Trophoblast cell (in vitro differentiated cells and primary cell): ENCODE measurements around the gene BNC2.

ENCODE experiments used
- DNase-seq, 2 donors: peaks; one replicate each; pipeline ENCODE4 v3.0.0-alpha.2; 2016
- H2AFZ ChIP-seq: 2 replicates; pipeline ENCODE4 v1.6.1; 2013; ENCODE audit warnings: low read length, moderate library complexity, mild to moderate bottlenecking; ENCODE audit not compliant: insufficient read depth, poor library complexity
- H2AK5ac ChIP-seq: 2 replicates; pipeline ENCODE4 v1.6.1; 2013; ENCODE audit warnings: mild to moderate bottlenecking, low read length
- H2BK120ac ChIP-seq: 2 replicates; pipeline ENCODE4 v1.6.1; 2013; ENCODE audit warnings: low read length, mild to moderate bottlenecking, moderate library complexity; ENCODE audit not compliant: insufficient read depth, poor library complexity
- H2BK12ac ChIP-seq: 2 replicates; pipeline ENCODE4 v1.6.1; 2013; ENCODE audit warnings: mild to moderate bottlenecking, low read length, moderate library complexity
- H2BK5ac ChIP-seq: 2 replicates; pipeline ENCODE4 v1.6.1; 2013; ENCODE audit warnings: low read length, low read depth, moderate library complexity, mild to moderate bottlenecking; ENCODE audit not compliant: poor library complexity
- H3K14ac ChIP-seq: 2 replicates; pipeline ENCODE4 v1.6.1; 2013; ENCODE audit warnings: mild to moderate bottlenecking, low read length
- H3K18ac ChIP-seq: 2 replicates; pipeline ENCODE4 v1.6.1; 2013; ENCODE audit warnings: mild to moderate bottlenecking, low read length
- H3K23ac ChIP-seq: 2 replicates; pipeline ENCODE4 v1.6.1; 2013; ENCODE audit warnings: low read length
- H3K27ac ChIP-seq: 2 replicates; pipeline ENCODE4 v1.5.1; 2013; ENCODE audit warnings: low read depth, mild to moderate bottlenecking, inconsistent platforms, low read length, moderate library complexity
- H3K27me3 ChIP-seq: 2 replicates; pipeline ENCODE4 v1.6.1; 2013; ENCODE audit warnings: inconsistent platforms, mild to moderate bottlenecking, low read length, moderate library complexity; ENCODE audit not compliant: insufficient read depth
- H3K36me3 ChIP-seq, 2 experiments: 1 replicate in 1 of 2; 2 replicates in 1 of 2; pipeline ENCODE4 v1.6.1; 2013; ENCODE audit warnings: low read length in 2 of 2, mild to moderate bottlenecking in 2 of 2, moderate library complexity in 1 of 2; ENCODE audit not compliant: insufficient read depth in 2 of 2, control insufficient read depth in 1 of 2
- H3K4ac ChIP-seq: 2 replicates; pipeline ENCODE4 v1.6.1; 2013; ENCODE audit warnings: low read depth, mild to moderate bottlenecking, low read length, moderate library complexity
- H3K4me1 ChIP-seq, 2 experiments: 1 replicate in 1 of 2; 2 replicates in 1 of 2; pipeline ENCODE4 v1.6.1; 2013; ENCODE audit warnings: low read length in 2 of 2, mild to moderate bottlenecking in 2 of 2, moderate library complexity in 1 of 2; ENCODE audit not compliant: insufficient read depth in 2 of 2, control insufficient read depth in 1 of 2
- H3K4me2 ChIP-seq: 2 replicates; pipeline ENCODE4 v1.6.1; 2013; ENCODE audit warnings: inconsistent platforms, mild to moderate bottlenecking, low read length, moderate library complexity
- H3K4me3 ChIP-seq: 2 replicates; pipeline ENCODE4 v1.5.1; 2013; ENCODE audit warnings: mild to moderate bottlenecking, low read depth, low read length, inconsistent platforms
- H3K79me1 ChIP-seq: one replicate; pipeline ENCODE4 v1.6.1; 2013; ENCODE audit warnings: low read length
- H3K79me2 ChIP-seq: 2 replicates; pipeline ENCODE4 v1.6.1; 2013; ENCODE audit warnings: low read length, mild to moderate bottlenecking; ENCODE audit not compliant: control insufficient read depth, insufficient read depth, poor library complexity
- H3K9ac ChIP-seq: 2 replicates; pipeline ENCODE4 v1.6.1; 2013; ENCODE audit warnings: mild to moderate bottlenecking, low read length
- H3K9me3 ChIP-seq: 2 replicates; pipeline ENCODE4 v1.6.1; 2013; ENCODE audit warnings: low read depth, mild to moderate bottlenecking, control low read depth, inconsistent platforms, low read length; ENCODE audit not compliant: insufficient read depth
- H4K12ac ChIP-seq: 2 replicates; pipeline ENCODE4 v1.6.1; 2013; ENCODE audit warnings: low read depth, mild to moderate bottlenecking, low read length, moderate library complexity
- H4K8ac ChIP-seq: 2 replicates; pipeline ENCODE4 v1.6.1; 2013; ENCODE audit warnings: low read depth, mild to moderate bottlenecking, low read length, moderate library complexity
- H4K91ac ChIP-seq: one replicate; pipeline ENCODE4 v1.6.1; 2013; ENCODE audit warnings: low read depth, mild to moderate bottlenecking, low read length, moderate library complexity
- WGBS: extraction: QIAGEN DNeasy Blood & Tissue Kit; methylation state at CpG from one replicate; pipeline ENCODE4 v1.1.7; 2013; ENCODE audit warnings: missing lambda C conversion rate; ENCODE audit not compliant: insufficient read length, insufficient coverage; ENCODE audit errors: extremely low coverage; 5-methylcytosine and 5-hydroxymethylcytosine counted together

BNC2 gene

GRCh38 chr9:16721972-16722371 lies 148.5 kb downstream of the BNC2 start:
- no peak overlapping the region for H3K27ac ChIP-seq
- H3K36me3 ChIP-seq: no peaks in the 10 kb centered on the region
- WGBS: no CpG with 5 or more reads among the region's 6 CpGs
- H3K4me2 ChIP-seq: no peak overlapping the region
- H3K4me3 ChIP-seq: no peak overlapping the region
- peaks cover 4% of the 10 kb centered on the region for H3K79me1 ChIP-seq
- H3K9ac ChIP-seq: no peak overlapping the region
- peaks cover 2% of the 10 kb centered on the region in 2 experiments for H3K4me1 ChIP-seq
- no peak overlapping the region for H4K8ac ChIP-seq
- H3K4ac ChIP-seq: no peak overlapping the region
- H2AFZ ChIP-seq: no peak overlapping the region
- no peak overlapping the region for H3K14ac ChIP-seq
- H2BK5ac ChIP-seq: no peak overlapping the region
- no peak overlapping the region for H4K12ac ChIP-seq
- no peak overlapping the region for H3K23ac ChIP-seq
- H2BK120ac ChIP-seq: no peak overlapping the region
- DNase-seq: peak in 1 of 2 donors; percentile 12
- no peak overlapping the region for H4K91ac ChIP-seq
- H3K9me3 ChIP-seq: no peaks in the 10 kb centered on the region
- no peak overlapping the region for H2AK5ac ChIP-seq
- H3K27me3 ChIP-seq: no peaks in the 10 kb centered on the region
- no peak overlapping the region for H3K18ac ChIP-seq
- peaks cover 2% of the 10 kb centered on the region for H3K79me2 ChIP-seq
- H2BK12ac ChIP-seq: peak overlapping the region; percentile 58

GRCh38 chr9:16720386-16720785 lies 150.1 kb downstream of the BNC2 start:
- no peak overlapping the region for H2AFZ ChIP-seq
- H3K4me1 ChIP-seq: no peaks in the 10 kb centered on the region

GRCh38 chr9:16719921-16720320 lies 150.5 kb downstream of the BNC2 start:
- Histone ChIP-seq H3K4me3 (no peak overlapping the region), H4K91ac (no peak overlapping the region), H3K23ac (no peak overlapping the region), H2BK120ac (no peak overlapping the region), H2BK5ac (no peak overlapping the region), H3K4ac (no peak overlapping the region), H3K79me1 (no peaks in the 10 kb centered on the region), H2AK5ac (no peak overlapping the region), H3K4me1 (no peaks in the 10 kb centered on the region), H3K79me2 (no peaks in the 10 kb centered on the region), H3K14ac (no peak overlapping the region), H3K4me2 (no peak overlapping the region), H3K9me3 (no peaks in the 10 kb centered on the region), H3K36me3 (no peaks in the 10 kb centered on the region), H2BK12ac (no peak overlapping the region), H3K18ac (no peak overlapping the region), H2AFZ (no peak overlapping the region), H3K9ac (no peak overlapping the region), H4K8ac (no peak overlapping the region), H4K12ac (no peak overlapping the region), H3K27ac (no peak overlapping the region), H3K27me3 (no peaks in the 10 kb centered on the region)
- no CpG with 5 or more reads among the region's 4 CpGs for WGBS
- no peak for DNase-seq

More at GRCh38 chr9:16720386-16720785, 150.1 kb downstream of the BNC2 start:
- Histone ChIP-seq H4K8ac (no peak overlapping the region), H2BK12ac (no peak overlapping the region), H3K27me3 (no peaks in the 10 kb centered on the region), H3K4me3 (no peak overlapping the region), H3K79me2 (no peaks in the 10 kb centered on the region), H3K36me3 (no peaks in the 10 kb centered on the region), H2AK5ac (no peak overlapping the region), H3K4me2 (no peak overlapping the region), H4K91ac (no peak overlapping the region), H3K27ac (no peak overlapping the region), H3K9me3 (no peaks in the 10 kb centered on the region), H3K18ac (no peak overlapping the region), H4K12ac (no peak overlapping the region), H3K14ac (no peak overlapping the region), H3K23ac (no peak overlapping the region), H3K79me1 (no peaks in the 10 kb centered on the region), H2BK120ac (no peak overlapping the region), H2BK5ac (no peak overlapping the region), H3K4ac (no peak overlapping the region), H3K9ac (no peak overlapping the region)
- DNase-seq: no peak
- WGBS: 100% methylated on average over 1 of the region's 3 CpGs

GRCh38 chr9:16718952-16719351 lies 151.5 kb downstream of the BNC2 start:
- H2AFZ ChIP-seq: no peak overlapping the region
- H2BK120ac ChIP-seq: no peak overlapping the region
- H3K27me3 ChIP-seq: no peaks in the 10 kb centered on the region
- H3K27ac ChIP-seq: no peak overlapping the region
- no peaks in the 10 kb centered on the region for H3K79me2 ChIP-seq
- H2BK12ac ChIP-seq: no peak overlapping the region
- H3K18ac ChIP-seq: no peak overlapping the region
- H3K9ac ChIP-seq: no peak overlapping the region
- no peak overlapping the region for H4K8ac ChIP-seq
- H3K23ac ChIP-seq: no peak overlapping the region
- H2BK5ac ChIP-seq: no peak overlapping the region
- WGBS: no CpG with 5 or more reads among the region's 3 CpGs
- H3K4me1 ChIP-seq: no peaks in the 10 kb centered on the region
- no peaks in the 10 kb centered on the region for H3K79me1 ChIP-seq
- no peak overlapping the region for H3K4me3 ChIP-seq
- H2AK5ac ChIP-seq: no peak overlapping the region
- H4K12ac ChIP-seq: no peak overlapping the region
- no peak overlapping the region for H3K14ac ChIP-seq
- no peak for DNase-seq
- no peak overlapping the region for H4K91ac ChIP-seq
- H3K4me2 ChIP-seq: no peak overlapping the region
- no peaks in the 10 kb centered on the region for H3K9me3 ChIP-seq
- H3K4ac ChIP-seq: no peak overlapping the region
- H3K36me3 ChIP-seq: no peaks in the 10 kb centered on the region
